Measurements from ENCODE around the gene ZGLP1. TPM values are rescaled to one million over a fixed set of nuclear protein-coding genes. Genes with fewer than 3 reads are reported as not detected.
"Not testable (repeated sequence)": the region's sequence is repeated elsewhere in the genome, so short reads cannot be mapped to it uniquely, and the experiment has no call there.

ZGLP1 gene
- total and polyA plus RNA-seq, 4 experiments from 2014 or later: 0.32 to 7.7 (median 7.1) TPM; not detected in 1

DNA sequence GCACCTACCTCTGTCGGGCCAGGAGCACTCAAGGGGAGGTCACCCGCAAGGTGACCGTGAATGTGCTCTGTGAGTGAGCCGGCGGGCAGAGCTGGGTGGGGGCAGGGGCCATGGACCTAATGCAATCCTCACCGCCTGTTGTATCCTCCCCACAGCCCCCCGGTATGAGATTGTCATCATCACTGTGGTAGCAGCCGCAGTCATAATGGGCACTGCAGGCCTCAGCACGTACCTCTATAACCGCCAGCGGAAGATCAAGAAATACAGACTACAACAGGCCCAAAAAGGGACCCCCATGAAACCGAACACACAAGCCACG is 24.7 kb downstream of the ZGLP1 start:
- Histone ChIP-seq H3K9me3 (ENCODE audit: control insufficient read depth in 1 of 2, low read length in 2 of 2) (no peaks in the 10 kb centered on the region), H3K27me3 (ENCODE audit: insufficient read depth, low read length) (peaks cover 23% of the 10 kb centered on the region), H3K4me3 (ENCODE audit: low read length in 2 of 2) (no peak overlapping the region), H3K36me3 (ENCODE audit: insufficient read depth, low read length) (peaks cover 24% of the 10 kb centered on the region), H3K4me1 (ENCODE audit: insufficient read depth, low read length) (peaks cover 44% of the 10 kb centered on the region), H3K27ac (ENCODE audit: low read depth, low read length) (no peak overlapping the region)
- no peak for DNase-seq
- peaks cover 17 to 25% of the 10 kb centered on the region in 2 donors for H3K36me3 Mint-ChIP-seq
- no peaks in the 10 kb centered on the region for H3K9me3 Mint-ChIP-seq
- intact Hi-C loops (cut with micrococcal nuclease): no loop called here
- ChIA-PET CTCF (ENCODE audit: partially characterized antibody) (interaction anchor here (1.5 kb wide), 1 partner anchor 14 kb away, joined by 7 read pairs; the partner anchor contains the start of gene ICAM1), POLR2A (ENCODE audit: partially characterized antibody) (interaction anchor here (2.1 kb wide), 1 partner anchor 14 kb away, joined by 8 read pairs; the partner anchor contains the start of gene ICAM1)
- peak overlapping the region in 1 of 7 donors; percentile 74 for H3K27ac Mint-ChIP-seq
- peaks cover 17 to 49% (median 31%) of the 10 kb centered on the region in 4 donors for H3K4me1 Mint-ChIP-seq
- H3K4me3 Mint-ChIP-seq: no peak overlapping the region
- H3K27me3 Mint-ChIP-seq: peaks cover 13% of the 10 kb centered on the region in 2 donors

GRCh38 chr19:10284065-10284959 is 25.3 kb downstream of the ZGLP1 start:
- CTCF ChIA-PET (ENCODE audit: partially characterized antibody): interaction anchor here (1.5 to 1.6 kb wide), 2 partner anchors 13 kb away, joined by 4 to 7 read pairs; partner anchors contain the start of gene ICAM1

DNA sequence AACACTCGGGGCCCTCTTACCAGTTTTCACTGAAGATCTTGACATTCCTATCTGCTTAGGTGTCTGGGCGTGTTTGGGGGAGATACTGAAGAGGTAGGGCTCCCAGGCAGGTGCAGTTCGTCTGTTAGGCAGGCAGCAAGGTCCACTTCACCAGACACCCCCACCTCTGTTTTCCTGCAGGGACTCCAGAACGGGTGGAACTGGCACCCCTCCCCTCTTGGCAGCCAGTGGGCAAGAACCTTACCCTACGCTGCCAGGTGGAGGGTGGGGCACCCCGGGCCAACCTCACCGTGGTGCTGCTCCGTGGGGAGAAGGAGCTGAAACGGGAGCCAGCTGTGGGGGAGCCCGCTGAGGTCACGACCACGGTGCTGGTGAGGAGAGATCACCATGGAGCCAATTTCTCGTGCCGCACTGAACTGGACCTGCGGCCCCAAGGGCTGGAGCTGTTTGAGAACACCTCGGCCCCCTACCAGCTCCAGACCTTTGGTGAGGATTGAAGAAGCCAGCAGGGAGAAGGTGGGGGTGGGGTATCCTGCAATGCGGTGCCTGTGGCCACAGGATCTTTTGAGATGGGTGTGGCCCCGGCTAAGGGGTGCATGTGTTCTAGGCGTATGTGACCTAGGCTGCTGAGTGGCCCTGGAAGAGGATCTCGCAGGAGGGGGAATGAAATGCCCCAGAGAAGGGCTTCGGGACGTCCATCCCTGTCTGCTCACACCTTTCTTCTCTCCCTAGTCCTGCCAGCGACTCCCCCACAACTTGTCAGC is 26.1 kb downstream of the ZGLP1 start:
- no peaks in the 10 kb centered on the region for H3K9me3 ChIP-seq (ENCODE audit: control insufficient read depth in 1 of 2, low read length in 2 of 2)
- Mint-ChIP-seq H3K27me3 (peaks cover 3 to 4% of the 10 kb centered on the region in 2 donors), H3K4me3 (no peak overlapping the region), H3K36me3 (peaks cover 25 to 36% of the 10 kb centered on the region in 2 donors), H3K4me1 (peaks cover 15 to 44% (median 28%) of the 10 kb centered on the region in 4 donors), H3K27ac (no peak overlapping the region), H3K9me3 (no peaks in the 10 kb centered on the region)
- no peak for DNase-seq
- intact Hi-C loops (cut with micrococcal nuclease): no loop called here
- peaks cover 29% of the 10 kb centered on the region for H3K4me1 ChIP-seq (ENCODE audit: insufficient read depth, low read length)
- H3K27ac ChIP-seq (ENCODE audit: low read depth, low read length): no peak overlapping the region
- no peak overlapping the region for H3K4me3 ChIP-seq (ENCODE audit: low read length in 2 of 2)
- H3K27me3 ChIP-seq (ENCODE audit: insufficient read depth, low read length): peaks cover 13% of the 10 kb centered on the region
- H3K36me3 ChIP-seq (ENCODE audit: insufficient read depth, low read length): peaks cover 24% of the 10 kb centered on the region
- POLR2A ChIA-PET (ENCODE audit: partially characterized antibody): interaction anchor here (1.4 to 2.1 kb wide), 2 partner anchors 12 to 97 kb away, joined by 4 to 8 read pairs; partner anchors contain the start of genes ICAM1 and TYK2
- CTCF ChIA-PET (ENCODE audit: partially characterized antibody): interaction anchor here (1.6 kb wide), 1 partner anchor 12 kb away, joined by 4 read pairs; the partner anchor contains the start of gene ICAM1

More at GRCh38 chr19:10284065-10284959, 25.3 kb downstream of the ZGLP1 start:
- Histone ChIP-seq H3K4me3 (ENCODE audit: low read length in 2 of 2) (no peak overlapping the region), H3K36me3 (ENCODE audit: insufficient read depth, low read length) (peaks cover 24% of the 10 kb centered on the region), H3K27ac (ENCODE audit: low read depth, low read length) (no peak overlapping the region), H3K4me1 (ENCODE audit: insufficient read depth, low read length) (peaks cover 37% of the 10 kb centered on the region), H3K9me3 (ENCODE audit: control insufficient read depth in 1 of 2, low read length in 2 of 2) (no peaks in the 10 kb centered on the region), H3K27me3 (ENCODE audit: insufficient read depth, low read length) (peaks cover 20% of the 10 kb centered on the region)
- no peak for DNase-seq
- Mint-ChIP-seq H3K27me3 (peaks cover 11 to 12% of the 10 kb centered on the region in 2 donors), H3K36me3 (peaks cover 21 to 31% of the 10 kb centered on the region in 2 donors), H3K4me3 (no peak overlapping the region), H3K27ac (peak overlapping the region in 2 of 7 donors; percentile 60 to 74), H3K9me3 (no peaks in the 10 kb centered on the region), H3K4me1 (peaks cover 17 to 49% (median 31%) of the 10 kb centered on the region in 4 donors)
- POLR2A ChIA-PET (ENCODE audit: partially characterized antibody): interaction anchor here (0.6 to 2.1 kb wide), 2 partner anchors 7 to 13 kb away, joined by 4 to 8 read pairs; partner anchors contain the start of gene ICAM1
- intact Hi-C loops (cut with micrococcal nuclease): no loop called here

DNA sequence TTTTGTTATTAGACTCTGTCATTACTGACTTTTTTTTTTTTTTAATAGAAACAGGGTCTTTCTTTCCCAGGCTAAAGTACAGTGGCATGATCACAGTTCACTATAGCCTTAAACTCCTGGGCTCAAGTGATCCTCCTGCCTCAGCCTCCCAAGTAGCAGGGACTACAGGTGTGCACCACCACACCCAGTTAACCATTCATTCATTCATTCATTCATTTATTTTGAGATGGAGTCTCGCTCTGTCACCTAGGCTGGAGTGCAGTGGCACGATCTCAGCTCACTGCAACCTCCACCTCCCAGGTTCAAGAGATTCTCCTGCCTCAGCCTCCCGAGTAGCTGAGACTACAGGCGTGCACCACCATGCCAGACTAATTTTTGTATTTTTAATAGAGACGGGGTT is 27.6 kb downstream of the ZGLP1 start:
- peaks cover 11 to 32% (median 20%) of the 10 kb centered on the region in 4 donors for H3K4me1 Mint-ChIP-seq
- Histone ChIP-seq H3K36me3 (ENCODE audit: insufficient read depth, low read length) (peaks cover 24% of the 10 kb centered on the region), H3K4me1 (ENCODE audit: insufficient read depth, low read length) (peaks cover 16% of the 10 kb centered on the region)
- H3K27ac Mint-ChIP-seq; intact Hi-C loops (cut with micrococcal nuclease); H3K4me3 Mint-ChIP-seq; H3K27ac ChIP-seq (ENCODE audit: low read depth, low read length); H3K9me3 ChIP-seq (ENCODE audit: control insufficient read depth in 1 of 2, low read length in 2 of 2); DNase-seq; H3K4me3 ChIP-seq (ENCODE audit: low read length in 2 of 2); H3K27me3 ChIP-seq (ENCODE audit: insufficient read depth, low read length); H3K9me3 Mint-ChIP-seq; H3K27me3 Mint-ChIP-seq: not testable (repeated sequence)
- ChIA-PET CTCF (ENCODE audit: partially characterized antibody) (interaction anchor here (0.7 kb wide), 1 partner anchor 221 kb away, joined by 6 read pairs; the partner anchor contains the start of gene KEAP1), POLR2A (ENCODE audit: partially characterized antibody) (interaction anchor here (1.4 kb wide), 1 partner anchor 98 kb away, joined by 4 read pairs; the partner anchor contains the start of gene TYK2)
- H3K36me3 Mint-ChIP-seq: peaks cover 25 to 44% of the 10 kb centered on the region in 2 donors

- no peak for DNase-seq
- H3K9me3 ChIP-seq (ENCODE audit: control insufficient read depth in 1 of 2, low read length in 2 of 2): no peaks in the 10 kb centered on the region
- peaks cover 12% of the 10 kb centered on the region for H3K36me3 ChIP-seq (ENCODE audit: insufficient read depth, low read length)
- peak overlapping the region in 2 of 7 donors; percentile 20 to 70 for H3K27ac Mint-ChIP-seq
- H3K27ac ChIP-seq (ENCODE audit: low read depth, low read length): no peak overlapping the region
- ChIA-PET CTCF (ENCODE audit: partially characterized antibody) (interaction anchor here (0.8 to 2.3 kb wide), 5 partner anchors 9 to 125 kb away, joined by 3 to 25 read pairs (median 6); partner anchors contain the start of gene ICAM1), POLR2A (ENCODE audit: partially characterized antibody) (interaction anchor here (0.8 to 2.2 kb wide), 4 partner anchors 9 to 61 kb away, joined by 3 to 9 read pairs (median 6); partner anchors contain the start of genes ICAM1 and ICAM5)
- H3K4me1 ChIP-seq (ENCODE audit: insufficient read depth, low read length): no peaks in the 10 kb centered on the region
- H3K36me3 Mint-ChIP-seq: peaks cover 13 to 36% of the 10 kb centered on the region in 2 donors
- H3K4me1 Mint-ChIP-seq: peaks cover 2 to 10% (median 7%) of the 10 kb centered on the region in 4 donors
- H3K4me3 Mint-ChIP-seq: no peak overlapping the region
- intact Hi-C loops (cut with micrococcal nuclease): no loop called here
- no peaks in the 10 kb centered on the region for H3K9me3 Mint-ChIP-seq
- H3K4me3 ChIP-seq (ENCODE audit: low read length in 2 of 2): no peak overlapping the region
- H3K27me3 Mint-ChIP-seq: no peaks in the 10 kb centered on the region
- H3K27me3 ChIP-seq (ENCODE audit: insufficient read depth, low read length): no peaks in the 10 kb centered on the region
Measured at GRCh38 chr19:10279737-10280442, 29.7 kb downstream of the ZGLP1 start.

DNA sequence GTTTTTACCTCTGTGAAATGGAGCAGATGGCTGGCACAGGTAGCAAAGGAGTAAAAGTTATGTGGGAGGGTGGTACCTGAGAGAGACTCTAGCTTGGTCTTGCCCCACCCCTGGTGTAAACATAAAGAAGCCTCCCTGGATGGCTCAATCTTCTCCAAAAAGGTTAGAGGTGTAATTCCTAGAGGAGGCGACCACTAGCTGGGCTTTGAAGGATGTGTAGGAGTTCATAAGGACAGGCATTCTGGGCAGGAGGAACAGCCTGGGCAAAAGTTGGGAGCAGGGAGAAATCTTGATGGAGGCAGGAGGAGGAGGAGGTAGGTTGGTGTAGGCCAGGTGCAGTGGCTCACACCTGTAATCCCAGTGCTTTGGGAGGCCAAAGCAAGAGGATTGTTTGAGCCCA is 30.7 kb downstream of the ZGLP1 start:
- H3K27me3 ChIP-seq (ENCODE audit: insufficient read depth, low read length): no peaks in the 10 kb centered on the region
- POLR2A ChIA-PET (ENCODE audit: partially characterized antibody): interaction anchor here (1.5 to 2.2 kb wide), 3 partner anchors 8 to 11 kb away, joined by 7 to 9 read pairs (median 8); partner anchors contain the start of genes ICAM1 and ICAM5
- no peak overlapping the region for H3K4me3 ChIP-seq (ENCODE audit: low read length in 2 of 2)
- H3K4me3 Mint-ChIP-seq: no peak overlapping the region
- H3K4me1 Mint-ChIP-seq: peaks cover 5 to 11% (median 8%) of the 10 kb centered on the region in 4 donors
- H3K4me1 ChIP-seq (ENCODE audit: insufficient read depth, low read length): no peaks in the 10 kb centered on the region
- H3K27ac Mint-ChIP-seq: peak overlapping the region in 2 of 7 donors; percentile 81 to 89
- H3K36me3 Mint-ChIP-seq: peaks cover 9 to 40% of the 10 kb centered on the region in 2 donors
- H3K9me3 ChIP-seq (ENCODE audit: control insufficient read depth in 1 of 2, low read length in 2 of 2): no peaks in the 10 kb centered on the region
- no peaks in the 10 kb centered on the region for H3K9me3 Mint-ChIP-seq
- DNase-seq: no peak
- CTCF ChIA-PET (ENCODE audit: partially characterized antibody): interaction anchor here (0.8 to 2.0 kb wide), 4 partner anchors 9 to 113 kb away, joined by 3 to 6 read pairs (median 5); no protein-coding TSS in a partner anchor
- no peak overlapping the region for H3K27ac ChIP-seq (ENCODE audit: low read depth, low read length)
- intact Hi-C loops (cut with micrococcal nuclease): no loop called here
- no peaks in the 10 kb centered on the region for H3K27me3 Mint-ChIP-seq
- peaks cover 3% of the 10 kb centered on the region for H3K36me3 ChIP-seq (ENCODE audit: insufficient read depth, low read length)
